Osteoblast (primary cell): ENCODE results near the gene NCEH1. TPM values are rescaled to one million over a fixed set of nuclear protein-coding genes. Genes with fewer than 3 reads are reported as not detected.

ENCODE experiments used
- DNase-seq: peaks from one replicate; pipeline ENCODE4 v3.0.0; 2011; ENCODE audit warnings: low spot score, mixed read lengths; ENCODE audit not compliant: insufficient read length; ENCODE audit errors: missing footprints
- H2AFZ ChIP-seq: 2 replicates; pipeline ENCODE4 v1.6.0; 2011; ENCODE audit warnings: mild to moderate bottlenecking, low read length
- H3K27ac ChIP-seq: 2 replicates; pipeline ENCODE4 v1.5.1; 2011; ENCODE audit warnings: mild to moderate bottlenecking, low read depth, low read length, moderate library complexity
- H3K27me3 ChIP-seq: 2 replicates; pipeline ENCODE4 v1.6.0; 2012; ENCODE audit warnings: mild to moderate bottlenecking, control low read depth, inconsistent platforms, low read length, moderate library complexity; ENCODE audit not compliant: insufficient read depth
- H3K36me3 ChIP-seq: 2 replicates; pipeline ENCODE4 v1.5.1; 2011; ENCODE audit warnings: mild to moderate bottlenecking, low read length, control low read depth, moderate library complexity; ENCODE audit not compliant: insufficient read depth
- H3K4me1 ChIP-seq: 2 replicates; pipeline ENCODE4 v1.5.1; 2011; ENCODE audit warnings: mild to moderate bottlenecking, low read length, control low read depth, moderate library complexity; ENCODE audit not compliant: insufficient read depth
- H3K4me2 ChIP-seq: 2 replicates; pipeline ENCODE4 v1.6.0; 2011; ENCODE audit warnings: mild to moderate bottlenecking, low read length; ENCODE audit not compliant: insufficient read depth
- H3K4me3 ChIP-seq: fragments of 200-600 bp; sonication (generic); 3 replicates; pipeline ENCODE4 v1.5.1; 2012; ENCODE audit warnings: mild to moderate bottlenecking, low read length, inconsistent platforms; ENCODE audit not compliant: insufficient read depth
- H3K79me2 ChIP-seq: 2 replicates; pipeline ENCODE4 v1.6.0; 2012; ENCODE audit warnings: mild to moderate bottlenecking, low read length, control low read depth, inconsistent platforms; ENCODE audit not compliant: insufficient read depth
- H3K9me3 ChIP-seq: 2 replicates; pipeline ENCODE4 v1.5.1; 2011; ENCODE audit warnings: low read depth, low read length, control low read depth
- H4K20me1 ChIP-seq: 2 replicates; pipeline ENCODE4 v1.6.0; 2012; ENCODE audit warnings: mild to moderate bottlenecking, low read length, control low read depth; ENCODE audit not compliant: insufficient read depth
- CTCF ChIP-seq: IDR thresholded peaks from 2 replicates; pipeline ENCODE4 v1.5.1; 2011; ENCODE audit warnings: mild to moderate bottlenecking, low read depth, low read length, moderate library complexity; ENCODE audit errors: extremely low read depth
- total RNA-seq: library from RNA; depleted of rRNA; stranded (reverse); fragments of >200 nt; gene quantifications from 2 replicates; pipeline ENCODE4 v1.2.3, GENCODE V29; 2012

The NCEH1 gene
- total RNA-seq, 1 donor: 10.9 TPM

- TF ChIP-seq CTCF: no peak
- peak; percentile 65 for DNase-seq
- Histone ChIP-seq H3K9me3 (no peaks in the 10 kb centered on the region), H3K4me2 (peak overlapping the region; percentile 26), H3K4me3 (no peak overlapping the region), H3K27me3 (no peaks in the 10 kb centered on the region), H3K27ac (peak overlapping the region; percentile 54), H3K4me1 (peaks cover 26% of the 10 kb centered on the region), H3K79me2 (no peaks in the 10 kb centered on the region), H4K20me1 (no peaks in the 10 kb centered on the region), H2AFZ (peak overlapping the region; percentile 39), H3K36me3 (no peaks in the 10 kb centered on the region)
Observed at GRCh38 chr3:172606021-172606420, 104.8 kb downstream of the NCEH1 start.

- no peak overlapping the region for H3K4me3 ChIP-seq
- H4K20me1 ChIP-seq: no peaks in the 10 kb centered on the region
- H3K79me2 ChIP-seq: no peaks in the 10 kb centered on the region
- no peaks in the 10 kb centered on the region for H3K9me3 ChIP-seq
- no peak for DNase-seq
- TF ChIP-seq CTCF: no peak
- peak overlapping the region; percentile 54 for H3K27ac ChIP-seq
- no peaks in the 10 kb centered on the region for H3K36me3 ChIP-seq
- no peaks in the 10 kb centered on the region for H3K27me3 ChIP-seq
- no peak overlapping the region for H3K4me2 ChIP-seq
- peak overlapping the region; percentile 51 for H2AFZ ChIP-seq
- peaks cover 26% of the 10 kb centered on the region for H3K4me1 ChIP-seq
Observed at GRCh38 chr3:172604895-172605646, 105.8 kb downstream of the NCEH1 start.

- Histone ChIP-seq H3K27me3 (no peaks in the 10 kb centered on the region), H3K27ac (no peak overlapping the region), H4K20me1 (no peaks in the 10 kb centered on the region), H3K9me3 (no peaks in the 10 kb centered on the region), H2AFZ (no peak overlapping the region), H3K4me1 (peaks cover 13% of the 10 kb centered on the region), H3K79me2 (no peaks in the 10 kb centered on the region), H3K4me2 (no peak overlapping the region), H3K4me3 (no peak overlapping the region), H3K36me3 (no peaks in the 10 kb centered on the region)
- DNase-seq: no peak
- no peak for TF ChIP-seq CTCF
Observed at GRCh38 chr3:172601066-172601832, 109.6 kb downstream of the NCEH1 start.

- DNase-seq: no peak
- H4K20me1 ChIP-seq: no peaks in the 10 kb centered on the region
- no peak for TF ChIP-seq CTCF
- H3K27me3 ChIP-seq: no peaks in the 10 kb centered on the region
- H3K79me2 ChIP-seq: no peaks in the 10 kb centered on the region
- peaks cover 10% of the 10 kb centered on the region for H3K4me1 ChIP-seq
- no peak overlapping the region for H2AFZ ChIP-seq
- no peaks in the 10 kb centered on the region for H3K9me3 ChIP-seq
- H3K36me3 ChIP-seq: no peaks in the 10 kb centered on the region
- no peak overlapping the region for H3K27ac ChIP-seq
- no peak overlapping the region for H3K4me2 ChIP-seq
- H3K4me3 ChIP-seq: no peak overlapping the region
Observed at GRCh38 chr3:172600644-172601065, 110.2 kb downstream of the NCEH1 start.
